Keratinocyte (primary cell): Measurements from ENCODE around the gene CAP2.

Source experiments
- EZH2 ChIP-seq: IDR thresholded peaks from one replicate; pipeline ENCODE4 v1.6.1; 2012; ENCODE audit warnings: inconsistent platforms, mild to moderate bottlenecking, low read length, moderate library complexity
- TF ChIP-seq, protein P1 (sequence below), 3 experiments: IDR thresholded peaks in 1 of 3; conservative IDR thresholded peaks in 1 of 3; optimal IDR thresholded peaks in 1 of 3; 2 replicates in 2 of 3; 3 replicates in 1 of 3; pipeline versions ENCODE3 to v1.5.1; 2011; ENCODE audit warnings: low read length in 3 of 3, mild to moderate bottlenecking in 3 of 3, moderate library complexity in 2 of 3, control low read depth in 1 of 3, inconsistent platforms in 1 of 3; ENCODE audit not compliant: insufficient read depth in 2 of 3; ENCODE audit errors: extremely low read depth in 1 of 3

DNA sequence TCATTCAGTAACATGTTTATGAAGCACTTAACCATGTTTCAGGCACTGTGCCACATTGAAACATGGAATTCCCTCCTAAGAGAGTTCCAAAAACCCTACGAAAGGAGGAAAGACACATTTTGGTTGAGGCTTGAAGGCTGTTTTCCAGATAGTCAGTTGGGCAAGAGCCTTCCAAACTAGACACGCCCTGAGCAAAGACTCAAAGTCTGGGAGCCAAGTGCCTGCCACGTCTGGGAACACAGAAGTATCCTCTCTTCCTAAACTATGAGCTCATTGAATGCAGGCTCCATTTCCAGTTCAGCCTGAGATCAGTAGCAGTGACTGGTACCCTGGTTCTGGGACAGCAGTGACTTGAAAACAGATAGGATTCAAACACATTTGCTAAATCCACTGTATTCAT, 132.2 kb downstream of the CAP2 start:
- TF ChIP-seq, protein P1, sequence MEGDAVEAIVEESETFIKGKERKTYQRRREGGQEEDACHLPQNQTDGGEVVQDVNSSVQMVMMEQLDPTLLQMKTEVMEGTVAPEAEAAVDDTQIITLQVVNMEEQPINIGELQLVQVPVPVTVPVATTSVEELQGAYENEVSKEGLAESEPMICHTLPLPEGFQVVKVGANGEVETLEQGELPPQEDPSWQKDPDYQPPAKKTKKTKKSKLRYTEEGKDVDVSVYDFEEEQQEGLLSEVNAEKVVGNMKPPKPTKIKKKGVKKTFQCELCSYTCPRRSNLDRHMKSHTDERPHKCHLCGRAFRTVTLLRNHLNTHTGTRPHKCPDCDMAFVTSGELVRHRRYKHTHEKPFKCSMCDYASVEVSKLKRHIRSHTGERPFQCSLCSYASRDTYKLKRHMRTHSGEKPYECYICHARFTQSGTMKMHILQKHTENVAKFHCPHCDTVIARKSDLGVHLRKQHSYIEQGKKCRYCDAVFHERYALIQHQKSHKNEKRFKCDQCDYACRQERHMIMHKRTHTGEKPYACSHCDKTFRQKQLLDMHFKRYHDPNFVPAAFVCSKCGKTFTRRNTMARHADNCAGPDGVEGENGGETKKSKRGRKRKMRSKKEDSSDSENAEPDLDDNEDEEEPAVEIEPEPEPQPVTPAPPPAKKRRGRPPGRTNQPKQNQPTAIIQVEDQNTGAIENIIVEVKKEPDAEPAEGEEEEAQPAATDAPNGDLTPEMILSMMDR (optimal IDR thresholded peaks at IDR 0.05 in 1 of 3, IDR thresholded peaks at IDR 0.05 in 1 of 3, conservative IDR thresholded peaks at IDR 0.05 in 1 of 3; ENCODE audit: extremely low read depth in 1 of 3, insufficient read depth in 2 of 3, low read length in 3 of 3), result no peak
- no peak for TF ChIP-seq EZH2
